K562 (cell line): ENCODE data around the gene MPZL1. TPM values are rescaled to one million over a fixed set of nuclear protein-coding genes. Genes with fewer than 3 reads are reported as not detected.

ENCODE experiments used
- ATAC-seq: fragments of 200-7000 bp; cut with Tn5 transposase; 3 replicates; pipeline ENCODE4 v1.9.1; 2020; ENCODE audit warnings: moderate library complexity
- BruUV-seq: library from RNA; stranded (reverse); fragments of 400-500 nt; replicated peaks from 2 replicates; lab custom pipeline; 2021; lab: Mats Ljungman, UMichigan
- CTCF ChIA-PET: fragments of 300-600 bp; formaldehyde crosslinking; extraction: SDS; loops from one replicate; lab custom pipeline; 2021; ENCODE audit warnings: low intra/inter-chr PET ratio; lab: Yijun Ruan, JAX
- POLR2A ChIA-PET: fragments of 300-600, 350-650 bp; sonication (Branson Sonifier 250); formaldehyde crosslinking; extraction: SDS; loops from one replicate; lab custom pipeline; 2021; ENCODE audit warnings: antibody characterized with exemption, inconsistent platforms; lab: Yijun Ruan, JAX
- DNase-seq, 4 experiments: peaks; one replicate each; pipeline versions ENCODE4 v3.0.0 to v3.0.0-alpha.2; 2011 to 2018; ENCODE audit warnings: low spot score in 3 of 4, mixed read lengths in 3 of 4; ENCODE audit errors: extremely low read depth in 1 of 4
- FAIRE-seq: peaks from 2 replicates; lab custom pipeline; 2011; peaks lifted over from hg19 to GRCh38; lab: Jason Lieb, UNC
- H2AFZ ChIP-seq: 2 replicates; pipeline ENCODE4 v1.6.0; 2011; ENCODE audit warnings: low read depth, low read length, control low read depth, inconsistent platforms
- H3K27ac ChIP-seq: fragments of 200-600 bp; 3 replicates; pipeline ENCODE4 v1.8.0; 2011; ENCODE audit warnings: low read depth, mild to moderate bottlenecking, control low read depth, inconsistent platforms, low read length, moderate library complexity, mixed read lengths; ENCODE audit errors: extremely low read depth
- H3K27me3 ChIP-seq, 2 experiments: fragments of 300-600 bp in 1 of 2; 2 replicates in 1 of 2; 3 replicates in 1 of 2; pipeline versions ENCODE4 v1.6.0 to v1.8.0; 2011; ENCODE audit warnings: inconsistent platforms in 2 of 2, low read length in 2 of 2, mild to moderate bottlenecking in 1 of 2, mixed read lengths in 1 of 2, moderate library complexity in 1 of 2; ENCODE audit not compliant: control insufficient read depth in 2 of 2, insufficient read depth in 2 of 2
- H3K36me3 ChIP-seq: fragments of 300-600 bp; 3 replicates; pipeline ENCODE4 v1.8.0; 2011; ENCODE audit warnings: mild to moderate bottlenecking, low read length, inconsistent platforms; ENCODE audit not compliant: control insufficient read depth, insufficient read depth
- H3K4me1 ChIP-seq, 2 experiments: fragments of 200-600 bp in 1 of 2; replicated peaks in 1 of 2; 2 replicates in 1 of 2; 3 replicates in 1 of 2; pipeline versions ENCODE4 v1.5.1 to v1.8.0; 2011; ENCODE audit warnings: inconsistent platforms in 2 of 2, low read length in 2 of 2, mild to moderate bottlenecking in 1 of 2, mixed read lengths in 1 of 2, moderate library complexity in 1 of 2; ENCODE audit not compliant: control insufficient read depth in 2 of 2, insufficient read depth in 2 of 2
- H3K4me2 ChIP-seq: 2 replicates; pipeline ENCODE4 v1.6.1; 2011; ENCODE audit warnings: low read length, control low read depth, inconsistent platforms, mixed read lengths; ENCODE audit not compliant: insufficient read depth
- H3K4me3 ChIP-seq: fragments of 200-600 bp; sonication (generic), shearing (Covaris generic); 2 replicates; pipeline ENCODE4 v1.5.1; 2016; ENCODE audit warnings: control low read depth, inconsistent platforms
- H3K79me2 ChIP-seq: fragments of 200-600 bp; 3 replicates; pipeline ENCODE4 v1.8.0; 2011; ENCODE audit warnings: low read length, inconsistent platforms; ENCODE audit not compliant: control insufficient read depth, insufficient read depth
- H3K9ac ChIP-seq, 2 experiments: 2 replicates each; pipeline versions ENCODE4 v1.6.0 to v1.6.1; 2011; ENCODE audit warnings: low read depth in 2 of 2, low read length in 2 of 2, control low read depth in 1 of 2, inconsistent platforms in 1 of 2, mild to moderate bottlenecking in 1 of 2, mixed read lengths in 1 of 2; ENCODE audit not compliant: insufficient read depth in 1 of 2
- H3K9me1 ChIP-seq: one replicate; pipeline ENCODE4 v1.6.0; 2011; ENCODE audit warnings: inconsistent platforms, mild to moderate bottlenecking, low read length, moderate library complexity; ENCODE audit not compliant: control insufficient read depth, insufficient read depth
- H3K9me3 ChIP-seq: replicated peaks from 2 replicates; pipeline ENCODE4 v1.5.1; 2011; ENCODE audit warnings: low read depth, low read length, inconsistent platforms; ENCODE audit not compliant: control insufficient read depth, insufficient read depth
- H4K20me1 ChIP-seq: replicated peaks from 2 replicates; pipeline ENCODE4 v1.6.1; 2011; ENCODE audit warnings: low read length, inconsistent platforms, mixed read lengths; ENCODE audit not compliant: control insufficient read depth, insufficient read depth
- ARID1B ChIP-seq: fragments of 450-650 bp; IDR thresholded peaks from 2 replicates; pipeline ENCODE4 v1.6.1; 2016; ENCODE audit warnings: antibody characterized with exemption, mild to moderate bottlenecking, inconsistent platforms
- CHD1 ChIP-seq: fragments of 200-600 bp; sonication (generic); IDR thresholded peaks from one replicate; pipeline ENCODE4 v1.6.1; 2012; ENCODE audit warnings: mild to moderate bottlenecking, moderate library complexity, low read length, inconsistent platforms
- ELF4 ChIP-seq: fragments of 450-650 bp; formaldehyde crosslinking; IDR thresholded peaks from 2 replicates; pipeline ENCODE4 v1.4.0; 2022; ENCODE audit warnings: missing genetic modification characterization
- ETV5 ChIP-seq: sonication (generic); formaldehyde crosslinking; IDR thresholded peaks from 2 replicates; pipeline ENCODE4 v1.4.0; 2020; ENCODE audit warnings: low read depth, mild to moderate bottlenecking, missing genetic modification reagents
- KAT7 ChIP-seq: sonication (generic); formaldehyde crosslinking; IDR thresholded peaks from 2 replicates; pipeline ENCODE4 v1.8.0; 2022; ENCODE audit warnings: missing genetic modification reagents, mild to moderate bottlenecking, borderline replicate concordance
- KLF6 ChIP-seq: fragments of 250-450 bp; sonication (Bioruptor Pico); IDR thresholded peaks from 2 replicates; pipeline ENCODE4 v1.4.0; 2020; ENCODE audit warnings: mild to moderate bottlenecking, moderate library complexity, borderline replicate concordance
- MCM5 ChIP-seq: fragments of 450-650 bp; IDR thresholded peaks from 2 replicates; pipeline ENCODE4 v1.6.1; 2016; ENCODE audit warnings: low read depth
- PYGO2 ChIP-seq: fragments of 450-650 bp; IDR thresholded peaks from 2 replicates; pipeline ENCODE4 v1.6.1; 2016; ENCODE audit warnings: mild to moderate bottlenecking, missing genetic modification characterization, moderate library complexity, missing compliant biosample characterization
- SPI1 ChIP-seq: IDR thresholded peaks from 2 replicates; pipeline ENCODE4 v1.6.1; 2011; ENCODE audit warnings: low read depth, low read length, control low read depth, borderline replicate concordance
- TAF7 ChIP-seq: fragments of 450-650 bp; IDR thresholded peaks from 2 replicates; pipeline ENCODE4 v1.6.1; 2016; ENCODE audit warnings: missing genetic modification characterization, missing compliant biosample characterization
- THRAP3 ChIP-seq: fragments of 450-650 bp; IDR thresholded peaks from 2 replicates; pipeline ENCODE4 v1.6.1; 2016; ENCODE audit warnings: mild to moderate bottlenecking, inconsistent platforms, borderline replicate concordance
- ZEB2 ChIP-seq: fragments of 450-650 bp; IDR thresholded peaks from 2 replicates; pipeline ENCODE4 v1.6.1; 2016
- ZNF133 ChIP-seq: fragments of 250-450 bp; sonication (Bioruptor Pico); IDR thresholded peaks from 2 replicates; pipeline ENCODE4 v1.4.0; 2020; ENCODE audit warnings: mild to moderate bottlenecking
- ZNF507 ChIP-seq: conservative IDR thresholded peaks from 2 replicates; pipeline ENCODE4 v1.6.1; 2017; ENCODE audit warnings: missing genetic modification characterization, missing compliant biosample characterization
- ZNF76 ChIP-seq: fragments of 250-450 bp; sonication (Bioruptor Pico); IDR thresholded peaks from 2 replicates; pipeline ENCODE4 v1.4.0; 2020; ENCODE audit warnings: mild to moderate bottlenecking, moderate library complexity, borderline replicate concordance
- WGBS: fragments of 100-300 bp; shearing (Covaris generic); methylation state at CpG from one replicate; pipeline ENCODE4 v1.1.6; 2016; ENCODE audit warnings: low coverage, mixed read lengths; ENCODE audit not compliant: insufficient coverage; ENCODE audit errors: missing lambda C conversion rate; 5-methylcytosine and 5-hydroxymethylcytosine counted together
- in situ Hi-C: fragments of 300-500 bp; cut with MboI; formaldehyde crosslinking; loops from 4 replicates; pipeline ENCODE4 v1.15.0; 2018; ENCODE audit warnings: inconsistent platforms, mixed read lengths
- intact Hi-C: fragments of 100-400 bp; cut with micrococcal nuclease; formaldehyde crosslinking; loops from 2 replicates; pipeline ENCODE4 v1.14.2; 2022
- polyA plus RNA-seq, 8 experiments: library from polyadenylated mRNA; depleted of rRNA in 4 of 8; stranded (reverse) in 5 of 8; unstranded in 3 of 8; fragments of >200 nt; fragmentation: Nextera tagmentation in 2 of 8; fragmentation: Illumina TruSeq in 1 of 8; extraction: Ambion mirVana in 2 of 8; extraction: Trizol in 1 of 8; gene quantifications; 2 replicates each; pipeline versions ENCODE4 v1.2.1 to v1.2.3, GENCODE V29; 2011 to 2014; ENCODE audit warnings: inconsistent platforms in 1 of 8, missing spikeins in 1 of 8
- total RNA-seq, 7 experiments: library from RNA; depleted of rRNA in 6 of 7; stranded (reverse); fragments of >200 nt in 6 of 7; fragmentation: Illumina TruSeq in 2 of 7; extraction: Trizol in 2 of 7; gene quantifications; 2 replicates each; pipeline versions ENCODE4 v1.2.1 to v1.2.3, GENCODE V29; 2011 to 2021; ENCODE audit warnings: low replicate concordance in 1 of 7
- TF ChIP-seq, protein P1 (sequence below): fragments of 450-650 bp; IDR thresholded peaks from 2 replicates; pipeline ENCODE4 v1.6.1; 2016; ENCODE audit warnings: missing biosample characterization, missing genetic modification characterization
- TF ChIP-seq, protein P2 (sequence below), 2 experiments: fragments of 450-650 bp; conservative IDR thresholded peaks; 2 replicates each; pipeline ENCODE4 v1.6.1; 2017; ENCODE audit warnings: mild to moderate bottlenecking in 2 of 2, moderate library complexity in 2 of 2
- TF ChIP-seq, protein P3 (sequence below): fragments of 250-450 bp; sonication (Bioruptor Pico); IDR thresholded peaks from 2 replicates; pipeline ENCODE4 v1.8.0; 2021; ENCODE audit warnings: mild to moderate bottlenecking, moderate library complexity

The MPZL1 gene
- total and polyA plus RNA-seq, 9 of the 15 experiments (the other 6 are each of a cell fraction or from before 2014, with no cell fraction given) = 14.5 to 153 (median 66.5) TPM

DNA sequence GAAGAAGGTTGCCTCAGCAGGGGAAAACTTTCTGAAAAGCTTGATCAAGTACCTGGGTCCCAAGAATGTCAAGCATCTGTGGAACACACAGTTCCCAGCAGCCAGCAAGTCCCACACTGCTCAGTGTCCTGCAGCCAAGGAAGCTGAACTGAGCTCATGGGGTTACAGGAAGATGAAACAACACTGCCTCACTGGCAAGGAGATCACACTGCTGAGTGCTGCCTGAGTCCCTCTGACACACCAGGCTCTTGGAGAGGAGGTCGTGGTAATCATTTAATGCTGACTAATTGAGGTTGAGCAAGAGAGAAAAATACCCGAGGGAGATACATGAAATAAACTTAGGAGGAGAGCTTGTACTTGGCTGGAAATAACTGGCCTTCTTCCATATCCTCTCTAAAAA lies 75.2 kb downstream of the MPZL1 start (continued):
- TF ChIP-seq SPI1 (no peak), ZNF133 (CRISPR knock-in tag) (no peak), ARID1B (no peak), ZEB2 (no peak), ZNF76 (CRISPR knock-in tag) (no peak)
- TF ChIP-seq, protein P1, sequence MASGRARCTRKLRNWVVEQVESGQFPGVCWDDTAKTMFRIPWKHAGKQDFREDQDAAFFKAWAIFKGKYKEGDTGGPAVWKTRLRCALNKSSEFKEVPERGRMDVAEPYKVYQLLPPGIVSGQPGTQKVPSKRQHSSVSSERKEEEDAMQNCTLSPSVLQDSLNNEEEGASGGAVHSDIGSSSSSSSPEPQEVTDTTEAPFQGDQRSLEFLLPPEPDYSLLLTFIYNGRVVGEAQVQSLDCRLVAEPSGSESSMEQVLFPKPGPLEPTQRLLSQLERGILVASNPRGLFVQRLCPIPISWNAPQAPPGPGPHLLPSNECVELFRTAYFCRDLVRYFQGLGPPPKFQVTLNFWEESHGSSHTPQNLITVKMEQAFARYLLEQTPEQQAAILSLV (tag) = no peak

DNA sequence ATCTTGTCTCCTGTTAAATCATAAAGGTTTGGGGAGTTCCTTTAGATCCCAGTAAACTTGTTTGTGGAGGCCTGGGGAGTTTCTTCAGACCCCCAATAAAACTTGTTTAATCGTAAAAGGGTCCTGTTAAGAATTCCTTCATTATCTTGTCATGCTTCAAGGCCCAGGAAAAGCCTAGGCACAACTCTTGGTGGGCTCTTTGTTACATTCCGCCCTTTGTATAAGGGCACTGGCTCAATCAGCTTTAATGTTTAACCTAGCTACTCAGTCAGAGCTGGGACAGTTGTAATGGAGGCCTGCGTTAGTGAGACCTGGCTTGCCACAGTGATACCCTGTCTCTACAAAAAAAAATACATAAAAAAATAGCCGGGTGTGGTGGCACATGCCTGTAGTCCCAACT lies 77.2 kb downstream of the MPZL1 start:
- FAIRE-seq (no peak), ATAC-seq (no peak), DNase-seq (no peak)
- no peak overlapping the region for H3K4me2 ChIP-seq
- H3K4me3 ChIP-seq = no peak overlapping the region
- H2AFZ ChIP-seq = no peak overlapping the region
- H3K27ac ChIP-seq = no peak overlapping the region
- 0 out of 3 replicates have a peak, but pooled peaks cover 3% of the 10 kb centered on the region for H3K36me3 ChIP-seq
- no peaks in the 10 kb centered on the region for H3K79me2 ChIP-seq
- H3K9me1 ChIP-seq = no peaks in the 10 kb centered on the region
- H3K9me3 ChIP-seq = peaks cover 5% of the 10 kb centered on the region; the same call in 1 of the 2 replicates
- no TSS peak for BruUV-seq
- 74% methylated on average over 4 of the region's 4 CpGs for WGBS
- in situ Hi-C loops (loop anchor here (5.0 kb wide), 1 partner anchor 82 kb away; no protein-coding TSS in a partner anchor), intact Hi-C loops (no loop called here)
- POLR2A ChIA-PET = interaction anchor here (0.6 to 1.9 kb wide), 3 partner anchors 9 to 579 kb away, joined by 3 to 8 read pairs (median 4); no protein-coding TSS in a partner anchor
- no peaks in the 10 kb centered on the region for H3K27me3 ChIP-seq
- CTCF ChIA-PET = no interaction called here
- no peak overlapping the region for H3K9ac ChIP-seq
- peaks cover 0 to 3% of the 10 kb centered on the region in 2 experiments; a peak in 2 of 5 replicates for H3K4me1 ChIP-seq
- H4K20me1 ChIP-seq = no peaks in the 10 kb centered on the region
- TF ChIP-seq PYGO2 (tag) (no peak), KAT7 (CRISPR knock-in tag) (no peak), CHD1 (no peak), ELF4 (CRISPR knock-in tag) (no peak), ETV5 (no peak), ZNF507 (tag) (no peak), THRAP3 (no peak), KLF6 (CRISPR knock-in tag) (no peak), TAF7 (tag) (no peak), MCM5 (no peak)
- TF ChIP-seq, protein P2, sequence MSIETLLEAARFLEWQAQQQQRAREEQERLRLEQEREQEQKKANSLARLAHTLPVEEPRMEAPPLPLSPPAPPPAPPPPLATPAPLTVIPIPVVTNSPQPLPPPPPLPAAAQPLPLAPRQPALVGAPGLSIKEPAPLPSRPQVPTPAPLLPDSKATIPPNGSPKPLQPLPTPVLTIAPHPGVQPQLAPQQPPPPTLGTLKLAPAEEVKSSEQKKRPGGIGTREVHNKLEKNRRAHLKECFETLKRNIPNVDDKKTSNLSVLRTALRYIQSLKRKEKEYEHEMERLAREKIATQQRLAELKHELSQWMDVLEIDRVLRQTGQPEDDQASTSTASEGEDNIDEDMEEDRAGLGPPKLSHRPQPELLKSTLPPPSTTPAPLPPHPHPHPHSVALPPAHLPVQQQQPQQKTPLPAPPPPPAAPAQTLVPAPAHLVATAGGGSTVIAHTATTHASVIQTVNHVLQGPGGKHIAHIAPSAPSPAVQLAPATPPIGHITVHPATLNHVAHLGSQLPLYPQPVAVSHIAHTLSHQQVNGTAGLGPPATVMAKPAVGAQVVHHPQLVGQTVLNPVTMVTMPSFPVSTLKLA (conservative IDR thresholded peaks at IDR 0.05) = no peak
- TF ChIP-seq, protein P3, sequence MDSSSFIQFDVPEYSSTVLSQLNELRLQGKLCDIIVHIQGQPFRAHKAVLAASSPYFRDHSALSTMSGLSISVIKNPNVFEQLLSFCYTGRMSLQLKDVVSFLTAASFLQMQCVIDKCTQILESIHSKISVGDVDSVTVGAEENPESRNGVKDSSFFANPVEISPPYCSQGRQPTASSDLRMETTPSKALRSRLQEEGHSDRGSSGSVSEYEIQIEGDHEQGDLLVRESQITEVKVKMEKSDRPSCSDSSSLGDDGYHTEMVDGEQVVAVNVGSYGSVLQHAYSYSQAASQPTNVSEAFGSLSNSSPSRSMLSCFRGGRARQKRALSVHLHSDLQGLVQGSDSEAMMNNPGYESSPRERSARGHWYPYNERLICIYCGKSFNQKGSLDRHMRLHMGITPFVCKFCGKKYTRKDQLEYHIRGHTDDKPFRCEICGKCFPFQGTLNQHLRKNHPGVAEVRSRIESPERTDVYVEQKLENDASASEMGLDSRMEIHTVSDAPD (CRISPR knock-in tag) = no peak
